Central memory CD4-positive, alpha-beta T cell (primary cell): Measurements from ENCODE around the gene NOS1AP.
"Not testable (repeated sequence)": the region's sequence is repeated elsewhere in the genome, so short reads cannot be mapped to it uniquely, and the experiment has no call there.

Experiments used
- DNase-seq: peaks from one replicate; pipeline ENCODE4 v3.0.0; 2022

NOS1AP gene

DNA sequence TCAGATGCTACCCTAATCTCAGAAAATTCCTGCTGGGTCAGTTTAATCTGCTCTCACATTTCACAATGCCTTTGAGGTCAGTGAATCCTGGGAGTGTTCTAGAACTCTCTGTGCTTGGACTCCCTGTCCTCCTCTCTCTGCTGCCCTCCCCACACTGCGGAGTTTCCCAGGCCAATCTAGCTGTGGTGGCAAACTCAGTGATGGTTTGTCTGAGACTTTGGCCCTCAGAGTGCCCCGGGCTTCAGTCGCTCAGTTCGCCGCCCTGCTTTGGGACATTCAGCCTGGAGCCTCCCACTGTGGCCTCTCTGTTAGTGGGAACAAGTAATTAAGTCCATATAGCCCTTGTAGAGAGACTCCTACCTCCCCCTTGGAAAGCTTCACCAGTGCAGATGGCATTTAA lies 319.1 kb downstream of the NOS1AP start:
- DNase-seq, result no peak

DNA sequence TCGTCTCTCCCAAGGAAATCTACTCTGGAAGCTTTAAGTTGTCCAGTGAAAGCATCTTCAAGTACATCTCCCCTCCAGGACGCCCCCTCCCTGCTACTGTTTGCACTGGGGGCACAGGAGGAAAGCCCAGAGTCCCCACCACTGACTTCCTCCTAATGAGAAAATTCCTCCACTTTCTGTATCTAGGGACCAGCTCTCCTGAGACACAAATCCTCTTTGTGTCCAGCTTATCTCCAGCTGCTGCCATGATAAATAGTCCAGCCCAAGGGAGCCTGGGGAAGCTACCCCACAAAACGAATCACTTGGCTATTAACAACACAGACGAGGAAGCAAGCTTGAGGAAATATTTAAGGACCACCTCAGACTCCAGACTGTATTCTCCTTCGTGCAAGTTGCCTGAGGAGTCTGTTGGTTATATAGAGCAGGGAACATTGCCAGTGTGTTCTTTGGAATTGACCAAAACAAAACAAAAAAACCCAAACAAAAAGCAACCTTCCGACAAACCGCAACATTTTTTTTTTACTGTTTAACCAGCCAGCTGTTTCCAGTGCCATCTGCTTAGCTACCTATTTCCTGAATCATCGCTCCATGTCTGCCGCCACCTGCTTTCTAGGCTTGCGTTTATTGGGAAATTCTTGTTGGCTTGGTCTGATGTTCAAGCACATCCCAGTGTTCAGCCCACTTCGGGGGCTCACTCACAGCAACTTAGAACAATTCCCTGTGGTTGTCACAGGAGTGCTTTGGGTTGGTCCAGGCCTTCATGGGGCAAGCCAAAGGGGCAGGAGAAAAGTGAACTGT lies 319.7 kb downstream of the NOS1AP start:
- DNase-seq, result no peak

DNA sequence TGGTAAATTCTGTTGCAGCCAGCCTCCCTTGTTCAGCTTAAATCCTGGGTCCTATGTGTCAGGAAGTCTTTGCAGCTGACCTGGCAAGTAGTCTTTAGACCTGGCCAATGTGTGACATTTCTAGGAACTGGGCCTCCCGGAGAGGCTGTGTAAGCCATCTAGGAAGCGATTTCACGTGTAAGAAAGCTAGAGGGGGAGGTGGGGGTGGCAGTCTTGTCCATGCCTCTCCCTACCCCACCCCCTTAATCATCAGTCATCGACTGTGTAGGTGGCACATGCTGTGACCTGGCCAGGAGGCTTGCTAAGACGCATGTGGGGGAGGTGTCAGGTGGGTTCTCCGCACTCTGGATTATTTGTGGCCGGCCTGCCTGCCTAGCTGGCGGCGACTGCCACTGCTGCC lies 320.5 kb downstream of the NOS1AP start:
- DNase-seq, result no peak

DNA sequence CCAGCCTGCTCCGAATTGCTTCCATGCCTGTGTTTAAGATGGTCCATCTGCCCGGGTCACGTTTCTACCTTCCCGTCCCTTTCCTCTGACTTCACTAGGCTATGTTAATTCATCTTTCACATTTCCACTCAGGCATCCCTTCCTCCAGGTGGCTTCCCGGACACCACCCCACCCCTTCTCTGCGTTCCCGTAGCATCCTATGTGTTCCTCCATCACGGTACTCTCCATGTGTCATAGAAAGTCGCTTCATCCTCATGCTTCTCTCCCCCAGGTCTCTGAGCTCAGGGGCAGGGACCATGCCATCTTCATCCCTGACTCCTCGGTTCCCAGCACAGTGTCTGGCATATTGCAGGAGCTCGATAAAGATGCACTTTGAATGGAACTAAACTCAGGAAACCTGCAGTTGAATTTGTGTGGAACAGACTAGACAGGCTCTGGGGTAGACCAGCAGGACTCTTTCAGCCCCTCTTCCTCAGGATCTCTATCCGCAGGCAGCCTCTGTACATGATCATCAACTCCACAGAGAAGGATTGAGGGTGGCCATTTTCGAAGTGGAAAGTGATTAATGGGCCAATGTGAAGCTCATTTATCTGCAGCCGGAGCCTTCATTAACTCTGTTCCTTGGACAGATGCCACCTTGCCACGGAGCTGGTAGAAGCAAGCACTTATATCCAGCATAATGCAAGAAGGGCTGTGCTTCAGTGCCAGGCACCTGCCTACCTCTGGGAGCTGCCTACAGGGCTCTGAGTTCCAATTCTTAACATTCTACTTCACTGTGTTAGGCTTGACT lies 321.1 kb downstream of the NOS1AP start:
- no peak for DNase-seq

DNA sequence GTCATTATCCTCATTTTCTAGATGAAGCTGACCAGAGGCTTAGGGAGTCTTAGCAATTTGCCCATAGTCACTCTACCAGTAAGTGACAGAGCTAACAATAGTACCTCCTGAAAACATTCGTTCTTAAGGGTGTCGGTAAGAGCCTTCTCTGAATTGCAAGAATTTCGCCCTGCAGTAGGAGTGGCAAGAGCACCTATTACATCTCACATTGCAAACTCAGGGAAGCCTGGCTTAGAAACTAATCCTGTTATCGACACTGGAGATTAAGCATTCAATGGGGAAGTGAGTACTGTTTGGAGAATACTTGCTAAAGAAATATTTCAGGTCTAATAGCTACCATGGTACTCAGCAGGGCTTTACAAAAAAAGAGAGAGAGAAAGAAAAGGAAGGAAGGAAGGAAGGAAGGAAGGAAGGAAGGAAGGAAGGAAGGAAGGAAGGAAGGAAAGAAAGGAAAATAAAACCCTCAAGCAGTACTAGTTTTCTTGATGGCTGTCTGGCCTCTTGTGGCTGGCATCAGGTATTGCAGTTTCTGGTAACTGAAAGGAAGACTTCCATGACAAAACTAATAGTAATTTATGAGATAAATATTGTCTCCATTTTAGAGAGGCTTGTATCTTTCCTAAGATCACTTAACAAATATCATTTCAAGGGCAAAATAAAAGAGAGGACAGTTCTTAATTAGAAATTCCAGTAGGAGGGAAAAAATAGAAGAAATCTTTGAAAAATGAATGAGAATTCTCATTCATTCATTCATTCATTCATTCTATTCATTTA lies 322.5 kb downstream of the NOS1AP start:
- DNase-seq, result no peak

DNA sequence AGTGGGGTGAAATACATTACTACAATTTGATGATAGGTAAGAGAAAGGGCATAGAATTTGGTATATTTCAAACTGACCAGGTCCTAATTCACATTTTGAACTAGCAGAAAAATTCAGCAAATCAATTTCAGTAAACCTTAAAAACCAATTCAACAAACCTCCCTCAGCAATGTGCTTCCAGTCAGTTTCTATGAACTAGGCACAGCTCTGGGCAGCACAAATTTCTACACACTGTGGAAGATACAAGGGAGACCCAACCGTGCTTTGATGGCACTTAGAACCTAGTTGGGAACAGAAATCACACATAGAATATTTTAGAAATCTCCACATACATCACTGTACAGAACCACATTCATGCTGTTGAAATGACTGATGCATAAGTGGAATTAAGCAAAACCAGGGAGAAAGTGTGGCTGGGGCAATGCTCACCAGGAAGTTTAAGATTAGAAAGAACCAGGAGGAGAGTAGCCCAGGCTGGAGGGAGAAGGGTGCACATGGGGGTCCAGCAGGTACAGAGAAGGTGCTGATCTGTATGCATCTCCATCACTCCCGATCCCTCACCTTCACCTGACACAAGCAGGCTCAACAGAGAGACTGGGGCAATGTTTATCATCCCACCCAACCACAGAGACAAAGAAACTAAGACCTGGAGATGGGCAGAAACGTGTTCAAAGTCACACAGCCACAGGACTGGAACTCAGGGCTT lies 326.9 kb downstream of the NOS1AP start:
- no peak for DNase-seq

DNA sequence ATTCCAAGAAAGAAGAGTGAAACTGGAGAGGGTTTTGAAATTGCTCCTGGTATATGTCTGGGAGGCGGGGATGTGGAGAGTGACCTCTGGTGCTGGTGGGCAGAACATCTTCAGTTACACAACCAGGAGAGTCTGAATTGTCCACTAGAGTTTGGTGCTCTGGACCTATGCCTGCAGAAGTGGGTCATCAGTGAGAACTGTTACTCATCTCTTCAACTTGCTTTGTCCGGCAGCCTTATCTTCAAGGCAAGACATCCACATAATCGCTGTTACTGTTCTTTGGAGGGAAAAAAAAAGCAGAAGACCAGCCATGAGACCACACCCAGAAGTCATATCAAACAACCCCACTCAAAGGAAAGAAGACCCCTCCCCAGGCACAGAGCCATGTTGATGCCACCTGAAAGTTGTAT lies 327.6 kb downstream of the NOS1AP start:
- no peak for DNase-seq

DNA sequence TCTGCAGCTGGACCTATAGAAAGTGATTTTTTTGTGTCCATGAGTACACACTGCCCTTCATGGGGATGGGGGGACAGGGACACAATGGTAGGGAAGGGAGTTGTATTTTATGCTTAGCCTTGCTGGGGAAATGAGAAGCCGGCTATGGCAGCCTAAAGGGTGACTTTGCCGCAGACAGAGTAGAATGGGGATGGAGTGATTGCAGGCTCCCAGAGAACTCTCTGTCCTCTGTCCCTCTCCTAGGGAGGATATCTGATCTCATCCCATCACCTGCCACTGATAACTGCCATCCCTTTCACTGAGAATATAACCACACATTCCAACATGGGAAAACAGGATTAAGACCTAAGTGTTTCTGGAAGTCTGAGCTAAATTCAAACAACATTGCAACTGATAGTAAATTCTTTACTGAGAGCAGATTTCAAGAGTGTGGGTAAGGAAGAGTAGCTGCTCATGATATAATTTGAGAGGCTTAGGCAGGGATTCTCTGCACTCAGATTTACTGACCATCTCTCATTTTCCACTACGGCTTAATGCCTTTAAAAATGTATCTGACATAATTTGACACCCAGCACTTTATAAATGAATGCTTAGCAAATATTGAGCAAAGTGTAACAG lies 328.6 kb downstream of the NOS1AP start:
- no peak for DNase-seq

DNA sequence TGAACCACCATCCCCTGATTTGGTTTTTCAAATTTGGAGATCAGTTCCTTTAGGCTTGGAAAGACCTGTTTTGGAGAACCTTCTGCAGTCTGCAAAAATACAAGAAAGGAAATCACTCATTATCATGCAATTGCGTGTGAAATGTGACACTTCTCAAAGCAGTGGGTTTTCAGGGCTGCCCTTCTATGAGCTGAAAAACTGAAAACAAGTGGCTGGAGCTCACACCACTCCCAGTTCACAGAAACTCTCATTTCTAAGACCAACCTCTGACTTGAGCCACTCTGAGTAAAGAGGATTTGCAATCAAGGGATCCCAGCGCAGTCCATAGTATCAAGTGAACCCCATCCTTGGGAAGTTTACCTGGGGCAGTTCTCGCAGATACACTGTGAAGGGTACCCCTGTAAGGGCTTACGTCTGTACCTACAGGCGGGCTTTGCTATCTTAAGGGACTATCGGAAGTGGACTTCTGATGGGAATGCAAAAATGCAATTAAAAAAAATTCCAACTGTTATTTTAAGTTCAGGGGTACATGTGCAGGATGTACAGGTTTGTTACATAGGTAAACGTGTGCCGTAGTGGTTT lies 329.6 kb downstream of the NOS1AP start:
- no peak for DNase-seq

DNA sequence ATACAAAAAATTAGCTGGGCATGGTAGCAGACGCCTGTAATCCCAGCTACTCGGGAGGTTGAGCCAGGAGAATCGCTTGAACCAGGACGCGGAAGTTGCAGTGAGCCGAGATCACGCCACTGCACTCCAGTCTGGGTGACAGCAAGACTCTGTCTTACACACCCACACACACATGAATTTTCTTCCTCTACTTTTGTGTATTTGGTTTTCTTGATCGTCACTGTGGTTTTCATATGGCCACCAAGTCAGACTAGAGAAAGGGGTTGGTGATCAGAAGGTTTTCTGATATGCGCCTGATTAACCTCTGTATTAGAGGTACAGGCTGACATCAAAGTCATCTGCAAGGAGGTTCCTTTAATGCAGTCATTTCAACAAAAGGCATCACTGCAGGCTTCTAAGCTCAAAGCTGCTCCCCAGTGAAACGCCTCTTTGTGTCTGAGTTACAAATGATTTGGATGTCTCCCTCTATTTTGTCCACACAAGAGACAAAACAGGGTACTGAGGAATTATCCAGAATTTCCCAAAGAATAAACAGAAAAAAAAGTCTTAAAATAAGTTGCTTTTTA lies 331.4 kb downstream of the NOS1AP start:
- DNase-seq, result no peak

DNA sequence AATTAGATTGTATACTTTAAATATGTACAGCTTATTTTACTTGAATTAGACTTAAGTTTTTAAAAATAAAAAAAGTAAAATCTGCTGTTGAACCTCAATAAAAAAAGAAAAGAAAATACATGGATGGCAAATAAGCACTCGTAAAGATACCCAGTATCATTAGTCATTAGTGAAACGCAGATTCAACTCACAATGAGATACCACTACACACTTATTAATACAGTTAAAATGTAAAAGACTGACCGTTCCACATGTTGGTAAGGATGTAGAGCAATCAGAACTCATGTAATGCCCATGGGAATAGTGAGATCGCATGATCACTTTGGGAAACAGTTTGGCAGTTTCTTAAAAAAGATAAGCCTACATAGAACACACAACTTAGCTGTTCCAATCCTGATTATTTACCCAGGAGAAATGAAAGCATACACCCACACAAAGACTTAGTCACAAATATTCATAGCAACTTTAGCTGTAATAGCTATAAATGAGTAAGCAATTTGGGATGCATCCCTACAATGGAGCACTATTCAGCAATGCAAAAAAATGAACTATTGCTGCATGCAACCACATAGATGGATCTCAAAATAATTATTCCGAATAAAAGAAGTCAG lies 335.2 kb downstream of the NOS1AP start:
- no peak for DNase-seq

DNA sequence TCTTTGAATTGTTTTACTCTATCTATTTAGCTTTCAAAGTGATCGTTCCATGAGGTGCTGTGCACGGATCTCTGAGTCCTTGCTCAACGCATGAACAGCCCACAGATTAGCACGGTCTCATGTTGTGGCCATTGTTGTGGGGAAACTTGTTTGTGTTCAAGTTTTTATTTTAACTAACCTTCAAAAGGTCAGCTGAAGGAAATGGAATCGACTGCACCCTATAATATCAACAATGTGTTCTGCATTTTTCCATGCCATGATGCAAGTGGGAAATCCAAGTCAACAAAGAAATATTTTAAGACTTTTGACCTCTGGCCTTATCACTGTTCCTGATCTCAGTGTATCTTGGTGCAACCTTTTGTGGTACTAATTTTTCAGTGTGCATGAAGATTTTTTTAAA lies 336.3 kb downstream of the NOS1AP start:
- no peak for DNase-seq

DNA sequence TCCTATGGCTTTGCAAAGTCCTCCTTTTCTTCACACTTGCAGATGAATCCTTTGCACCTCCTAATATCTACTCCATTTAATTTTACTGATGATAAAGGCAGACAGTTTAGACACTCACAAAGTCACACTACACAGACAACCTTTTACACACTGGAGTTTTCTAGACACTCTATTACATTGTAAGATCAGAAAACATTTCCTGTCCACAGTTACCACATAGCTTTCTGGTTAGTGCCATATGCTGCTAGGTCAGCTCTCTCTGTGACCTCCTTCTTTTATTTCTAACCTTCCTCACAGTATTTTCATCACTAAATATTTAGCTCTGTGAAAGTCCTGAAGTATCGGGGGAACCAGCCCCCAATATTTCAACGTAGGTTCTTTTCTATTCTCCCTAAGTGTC lies 337.3 kb downstream of the NOS1AP start:
- no peak for DNase-seq

DNA sequence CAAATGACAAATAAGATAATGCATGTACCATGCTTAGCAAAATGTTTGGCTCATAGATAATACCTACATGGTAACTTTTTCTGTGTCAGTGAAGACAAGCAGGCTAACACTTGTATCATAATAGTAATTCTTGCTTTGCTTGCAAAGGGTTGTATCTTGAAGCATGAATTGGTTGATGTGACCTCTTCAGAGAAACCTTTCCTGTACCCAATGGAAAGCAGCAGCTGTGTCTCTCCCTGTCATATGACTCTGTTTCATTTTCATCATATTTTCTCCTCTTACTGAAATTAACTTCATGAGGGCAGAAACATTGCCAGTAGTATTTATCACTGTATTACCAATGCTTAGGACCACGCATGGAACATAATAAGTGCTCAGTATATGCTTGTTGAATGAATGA lies 338.0 kb downstream of the NOS1AP start:
- no peak for DNase-seq

DNA sequence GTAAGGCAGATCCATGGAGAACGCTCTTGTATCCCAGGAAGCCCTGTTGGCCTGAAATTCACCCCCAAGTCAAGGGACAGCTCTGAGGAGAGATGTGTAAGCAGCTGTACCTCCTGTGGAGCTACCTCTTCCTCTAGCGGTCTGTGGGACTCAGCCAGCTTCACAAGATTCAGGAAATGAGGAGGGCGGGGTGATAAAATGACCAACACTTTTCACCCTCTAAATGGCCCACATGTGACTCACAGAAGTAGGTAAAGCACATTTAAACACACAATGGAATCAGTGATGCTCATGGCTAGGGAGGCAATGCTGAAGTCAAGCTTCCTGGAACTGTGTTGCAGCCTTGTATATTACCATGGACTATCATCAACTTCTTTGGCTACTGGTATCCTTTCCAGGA lies 342.5 kb downstream of the NOS1AP start, which contains the start of gene SH2D1B:
TSS of gene SH2D1B (minus strand) at position 135 of the 400 bp plus-strand sequence. CDS start at position 15, 120 bp downstream.
- no peak for DNase-seq

DNA sequence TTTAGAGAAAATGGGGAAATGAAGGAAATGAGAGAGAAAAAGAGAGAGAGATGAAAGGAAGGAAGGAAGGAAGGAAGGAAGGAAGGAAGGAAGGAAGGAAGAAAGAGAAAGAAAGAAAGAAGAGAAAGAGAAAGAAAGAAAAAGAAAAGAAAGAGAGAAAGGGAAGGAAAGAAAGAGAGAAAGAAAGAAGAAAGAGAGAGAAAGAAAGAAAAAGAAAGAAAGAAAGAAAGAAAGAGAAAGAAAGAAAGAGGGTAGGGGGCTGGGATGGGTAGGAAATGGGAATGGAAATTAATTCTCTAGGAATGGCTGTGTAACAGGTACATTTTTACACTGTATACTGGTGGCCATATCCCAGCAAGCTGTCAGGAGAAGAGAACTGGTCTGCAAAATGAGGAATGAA lies 346.7 kb downstream of the NOS1AP start:
- DNase-seq, result no peak

DNA sequence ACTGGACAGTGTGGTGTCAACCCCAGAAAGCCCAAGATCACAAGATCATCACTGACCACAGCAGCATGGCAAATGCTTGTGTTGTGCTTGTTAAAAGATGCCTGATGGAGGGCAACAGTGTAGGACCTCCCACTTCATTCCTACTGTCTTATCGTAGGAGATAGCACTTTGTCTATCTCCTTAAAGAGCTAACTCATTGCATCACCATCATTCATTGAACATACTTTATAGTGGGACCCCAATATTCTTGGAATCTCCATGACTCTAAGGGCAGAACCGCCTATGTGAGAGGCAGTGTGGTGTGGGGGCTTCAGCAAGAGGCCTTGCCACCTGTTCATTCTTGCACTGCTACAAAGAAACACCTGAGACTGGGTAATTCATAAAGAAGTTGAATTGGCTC lies 347.4 kb downstream of the NOS1AP start:
- no peak for DNase-seq

DNA sequence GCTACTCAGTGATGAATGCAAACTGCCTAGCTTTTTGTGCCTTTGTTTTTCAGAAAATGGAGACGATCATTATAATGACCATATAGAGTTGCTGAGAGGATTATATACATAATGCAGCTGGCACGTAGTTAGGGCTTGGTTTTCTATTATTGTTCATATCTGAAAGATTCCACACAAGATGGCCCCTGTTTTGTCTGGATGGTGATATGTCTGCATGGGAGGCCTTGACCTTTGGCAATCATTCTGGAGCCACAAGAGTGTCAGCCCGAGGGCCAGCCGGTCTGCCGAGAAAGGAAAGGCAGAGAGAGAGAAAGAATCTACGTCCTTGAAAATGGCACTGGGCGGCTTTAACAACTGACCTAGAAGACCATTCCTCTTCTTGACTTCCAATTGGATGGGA lies 348.2 kb downstream of the NOS1AP start:
- DNase-seq, result no peak

DNA sequence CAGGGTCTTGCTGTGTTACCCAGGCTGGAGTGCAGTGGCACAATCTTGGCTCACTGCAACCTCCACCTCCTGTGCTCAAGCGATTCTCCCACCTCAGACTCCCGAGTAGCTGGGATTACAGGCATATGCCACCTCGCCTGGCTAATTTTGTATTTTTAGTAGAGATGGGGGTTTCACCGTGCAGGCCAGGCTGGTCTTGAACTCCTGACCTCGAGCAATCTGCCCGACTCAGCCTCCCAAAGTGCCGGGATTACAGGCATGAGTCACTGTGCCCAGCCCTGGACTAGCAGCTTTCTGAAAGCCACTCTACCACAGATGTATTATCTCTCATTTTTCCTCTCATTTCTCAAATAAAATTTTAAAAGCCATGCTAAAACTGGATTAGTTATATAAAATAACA lies 349.1 kb downstream of the NOS1AP start:
- DNase-seq, result not testable (repeated sequence)

DNA sequence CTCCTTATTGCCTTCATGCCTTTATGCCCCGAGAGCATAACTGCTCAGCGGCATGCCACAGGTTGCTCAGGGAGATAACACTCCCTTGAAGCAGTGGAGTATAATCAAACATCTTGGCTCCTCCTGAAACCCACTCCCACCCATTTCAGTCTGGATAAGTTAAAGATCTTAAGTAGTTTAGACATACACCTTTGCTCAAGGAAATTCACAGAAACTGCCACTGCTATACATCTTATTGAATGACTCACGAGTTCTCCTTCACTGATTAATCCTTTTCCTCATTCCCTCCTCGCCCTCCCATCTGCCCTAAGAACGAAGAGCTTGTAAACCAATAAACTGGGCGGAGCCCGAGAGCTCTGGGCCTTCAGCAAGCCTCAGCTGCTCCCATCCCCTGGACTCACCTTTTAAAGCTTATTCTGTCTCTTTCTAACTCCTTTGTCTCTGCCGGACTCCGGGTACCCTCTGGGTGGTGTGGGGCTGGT lies 350.0 kb downstream of the NOS1AP start:
- not testable (repeated sequence) for DNase-seq
